Suprapubic skin (tissue), 4 donors: ENCODE data around the gene IL15RA. TPM values are rescaled to one million over a fixed set of nuclear protein-coding genes. Genes with fewer than 3 reads are reported as not detected.
A peak's percentile ranks its signal among the peaks of the same experiment; 100 is the strongest.

ENCODE experiments used
- DNase-seq, 2 donors: peaks; one replicate each; pipeline ENCODE4 v3.0.0-alpha.2; 2019; ENCODE audit warnings: low spot score in 2 of 2
- H3K27ac ChIP-seq: fragments of 200-600 bp; sonication (generic); one replicate; pipeline ENCODE4 v1.5.1; 2019
- H3K27me3 ChIP-seq: fragments of 200-600 bp; sonication (generic); one replicate; pipeline ENCODE4 v1.5.1; 2019
- H3K36me3 ChIP-seq: fragments of 200-600 bp; sonication (generic); one replicate; pipeline ENCODE4 v1.5.1; 2019
- H3K4me1 ChIP-seq: fragments of 200-600 bp; sonication (generic); one replicate; pipeline ENCODE4 v1.5.1; 2019
- H3K4me3 ChIP-seq: fragments of 200-600 bp; sonication (generic); one replicate; pipeline ENCODE4 v1.5.1; 2019; ENCODE audit warnings: mild to moderate bottlenecking
- H3K9me3 ChIP-seq: fragments of 200-600 bp; sonication (generic); one replicate; pipeline ENCODE4 v1.5.1; 2019
- EP300 ChIP-seq: sonication (generic); formaldehyde crosslinking; IDR thresholded peaks from one replicate; pipeline ENCODE4 v1.6.1; 2017; ENCODE audit warnings: antibody characterized with exemption
- POLR2A ChIP-seq, 2 donors: fragments of 450-650 bp; IDR thresholded peaks; one replicate each; pipeline ENCODE4 v1.6.1; 2017; ENCODE audit warnings: antibody characterized with exemption in 2 of 2, mild to moderate bottlenecking in 2 of 2, moderate library complexity in 2 of 2
- POLR2AphosphoS5 ChIP-seq, 3 donors: sonication (generic); formaldehyde crosslinking; IDR thresholded peaks; one replicate each; pipeline ENCODE4 v1.6.1; 2017; ENCODE audit warnings: antibody characterized with exemption in 3 of 3
- WGBS: methylation state at CpG from one replicate; pipeline ENCODE4 v1.1.5; 2018; 5-methylcytosine and 5-hydroxymethylcytosine counted together
- total RNA-seq, 4 donors: library from RNA; depleted of rRNA; stranded (reverse); fragments of >200 nt; gene quantifications; one replicate each; pipeline ENCODE4 v1.1.0, GENCODE V29; 2016
- TF ChIP-seq, protein P1 (sequence below), 2 donors: fragments of 200-600 bp in 1 of 2; fragments of 450-650 bp in 1 of 2; sonication (generic) in 1 of 2; IDR thresholded peaks; one replicate each; pipeline ENCODE4 v1.5.1; 2016 to 2019; ENCODE audit warnings: antibody characterized with exemption in 2 of 2, mild to moderate bottlenecking in 1 of 2, moderate library complexity in 1 of 2

The IL15RA gene
- total RNA-seq, 4 donors from 2014 or later = 14.1 to 26.5 (median 16.4) TPM

GRCh38 chr10:5906651-5907050, 70.7 kb downstream of the IL15RA start:
- peak in 1 of 2 donors; percentile 20 for DNase-seq

DNA sequence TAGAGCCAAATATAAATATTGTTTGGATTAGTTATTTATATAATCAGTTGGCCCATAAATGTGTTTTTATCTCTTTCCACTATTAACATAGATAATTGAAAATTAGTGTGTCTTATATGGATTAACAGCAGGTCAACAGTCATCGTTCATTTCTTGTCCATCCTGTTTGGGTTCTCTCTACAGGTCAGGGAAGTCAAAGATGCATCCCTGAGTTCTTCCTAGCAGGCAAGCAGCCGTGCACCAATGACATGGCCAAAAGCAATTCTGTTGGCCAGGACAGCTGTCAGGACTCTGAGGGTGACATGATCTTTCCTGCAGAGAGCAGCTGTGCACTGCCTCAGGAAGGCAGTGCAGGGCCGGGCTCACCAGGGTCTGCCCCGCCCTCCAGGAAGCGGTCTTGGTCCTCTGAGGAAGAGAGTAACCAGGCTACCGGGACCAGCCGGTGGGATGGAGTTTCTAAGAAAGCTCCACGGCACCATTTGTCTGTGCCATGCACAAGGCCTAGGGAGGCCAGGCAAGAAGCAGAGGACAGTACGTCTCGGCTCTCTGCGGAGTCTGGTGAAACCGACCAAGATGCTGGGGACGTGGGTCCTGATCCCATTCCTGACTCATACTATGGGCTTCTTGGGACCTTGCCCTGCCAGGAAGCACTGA, 71.4 kb downstream of the IL15RA start:
- 93% methylated on average over 12 of the region's 13 CpGs for WGBS
- peaks cover 39% of the 10 kb centered on the region for H3K36me3 ChIP-seq
- TF ChIP-seq EP300 (no peak), POLR2AphosphoS5 (IDR thresholded peaks at IDR 0.05) (no peak), POLR2A (IDR thresholded peaks at IDR 0.05) (no peak)
- TF ChIP-seq, protein P1, sequence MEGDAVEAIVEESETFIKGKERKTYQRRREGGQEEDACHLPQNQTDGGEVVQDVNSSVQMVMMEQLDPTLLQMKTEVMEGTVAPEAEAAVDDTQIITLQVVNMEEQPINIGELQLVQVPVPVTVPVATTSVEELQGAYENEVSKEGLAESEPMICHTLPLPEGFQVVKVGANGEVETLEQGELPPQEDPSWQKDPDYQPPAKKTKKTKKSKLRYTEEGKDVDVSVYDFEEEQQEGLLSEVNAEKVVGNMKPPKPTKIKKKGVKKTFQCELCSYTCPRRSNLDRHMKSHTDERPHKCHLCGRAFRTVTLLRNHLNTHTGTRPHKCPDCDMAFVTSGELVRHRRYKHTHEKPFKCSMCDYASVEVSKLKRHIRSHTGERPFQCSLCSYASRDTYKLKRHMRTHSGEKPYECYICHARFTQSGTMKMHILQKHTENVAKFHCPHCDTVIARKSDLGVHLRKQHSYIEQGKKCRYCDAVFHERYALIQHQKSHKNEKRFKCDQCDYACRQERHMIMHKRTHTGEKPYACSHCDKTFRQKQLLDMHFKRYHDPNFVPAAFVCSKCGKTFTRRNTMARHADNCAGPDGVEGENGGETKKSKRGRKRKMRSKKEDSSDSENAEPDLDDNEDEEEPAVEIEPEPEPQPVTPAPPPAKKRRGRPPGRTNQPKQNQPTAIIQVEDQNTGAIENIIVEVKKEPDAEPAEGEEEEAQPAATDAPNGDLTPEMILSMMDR (IDR thresholded peaks at IDR 0.05) = no peak
- no peaks in the 10 kb centered on the region for H3K27me3 ChIP-seq
- H3K27ac ChIP-seq = no peak overlapping the region
- peak; percentile 50 to 71 for DNase-seq
- H3K9me3 ChIP-seq = no peaks in the 10 kb centered on the region
- no peaks in the 10 kb centered on the region for H3K4me1 ChIP-seq
- H3K4me3 ChIP-seq = no peak overlapping the region

More at GRCh38 chr10:5906651-5907050, 70.7 kb downstream of the IL15RA start:
- Histone ChIP-seq H3K4me1 (no peaks in the 10 kb centered on the region), H3K27ac (no peak overlapping the region), H3K4me3 (no peak overlapping the region), H3K36me3 (peaks cover 46% of the 10 kb centered on the region), H3K9me3 (no peaks in the 10 kb centered on the region), H3K27me3 (no peaks in the 10 kb centered on the region)
- 93% methylated on average over 5 of the region's 5 CpGs for WGBS
- TF ChIP-seq POLR2AphosphoS5 (IDR thresholded peaks at IDR 0.05) = no peak
- TF ChIP-seq, protein P1 (IDR thresholded peaks at IDR 0.05) = no peak
- no peak for TF ChIP-seq EP300
- TF ChIP-seq POLR2A (IDR thresholded peaks at IDR 0.05) = no peak

- Histone ChIP-seq H3K4me3 (no peak overlapping the region), H3K27me3 (no peaks in the 10 kb centered on the region), H3K27ac (no peak overlapping the region), H3K4me1 (no peaks in the 10 kb centered on the region), H3K9me3 (no peaks in the 10 kb centered on the region), H3K36me3 (peaks cover 22% of the 10 kb centered on the region)
- DNase-seq = no peak
- TF ChIP-seq POLR2AphosphoS5 (IDR thresholded peaks at IDR 0.05) = no peak
- TF ChIP-seq EP300 = no peak
- TF ChIP-seq, protein P1 (IDR thresholded peaks at IDR 0.05) = no peak
- no peak for TF ChIP-seq POLR2A (IDR thresholded peaks at IDR 0.05)
- WGBS = 73% methylated on average over 4 of the region's 4 CpGs
Observed at GRCh38 chr10:5904227-5904626, 73.1 kb downstream of the IL15RA start.

DNA sequence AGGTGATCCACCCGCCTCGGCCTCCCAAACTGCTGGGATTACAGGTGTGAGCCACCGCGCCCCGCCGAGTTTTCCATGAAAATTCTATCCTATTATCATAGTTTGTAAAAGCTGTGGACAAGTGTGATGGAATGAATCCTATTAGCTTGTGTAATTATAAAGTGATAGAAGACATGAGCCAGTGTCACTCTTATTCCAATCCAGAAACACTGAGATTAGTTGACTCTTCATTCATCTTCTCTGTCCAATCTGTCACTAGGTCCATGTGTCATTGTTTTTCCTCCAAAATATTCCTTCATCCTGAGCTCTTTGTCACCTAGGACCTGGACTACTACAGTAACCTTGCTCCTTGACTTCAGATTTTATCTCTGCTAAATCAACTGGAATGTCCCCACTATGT, 73.8 kb downstream of the IL15RA start:
- DNase-seq = peak in 1 of 2 donors; percentile 43
- no peaks in the 10 kb centered on the region for H3K4me1 ChIP-seq
- H3K36me3 ChIP-seq = peaks cover 15% of the 10 kb centered on the region
- no peaks in the 10 kb centered on the region for H3K9me3 ChIP-seq
- no peak overlapping the region for H3K27ac ChIP-seq
- WGBS = 99% methylated on average over 6 of the region's 6 CpGs
- TF ChIP-seq, protein P1 (IDR thresholded peaks at IDR 0.05) = no peak
- TF ChIP-seq POLR2AphosphoS5 (IDR thresholded peaks at IDR 0.05) (no peak), POLR2A (IDR thresholded peaks at IDR 0.05) (no peak), EP300 (no peak)
- H3K4me3 ChIP-seq = no peak overlapping the region
- H3K27me3 ChIP-seq = no peaks in the 10 kb centered on the region

DNA sequence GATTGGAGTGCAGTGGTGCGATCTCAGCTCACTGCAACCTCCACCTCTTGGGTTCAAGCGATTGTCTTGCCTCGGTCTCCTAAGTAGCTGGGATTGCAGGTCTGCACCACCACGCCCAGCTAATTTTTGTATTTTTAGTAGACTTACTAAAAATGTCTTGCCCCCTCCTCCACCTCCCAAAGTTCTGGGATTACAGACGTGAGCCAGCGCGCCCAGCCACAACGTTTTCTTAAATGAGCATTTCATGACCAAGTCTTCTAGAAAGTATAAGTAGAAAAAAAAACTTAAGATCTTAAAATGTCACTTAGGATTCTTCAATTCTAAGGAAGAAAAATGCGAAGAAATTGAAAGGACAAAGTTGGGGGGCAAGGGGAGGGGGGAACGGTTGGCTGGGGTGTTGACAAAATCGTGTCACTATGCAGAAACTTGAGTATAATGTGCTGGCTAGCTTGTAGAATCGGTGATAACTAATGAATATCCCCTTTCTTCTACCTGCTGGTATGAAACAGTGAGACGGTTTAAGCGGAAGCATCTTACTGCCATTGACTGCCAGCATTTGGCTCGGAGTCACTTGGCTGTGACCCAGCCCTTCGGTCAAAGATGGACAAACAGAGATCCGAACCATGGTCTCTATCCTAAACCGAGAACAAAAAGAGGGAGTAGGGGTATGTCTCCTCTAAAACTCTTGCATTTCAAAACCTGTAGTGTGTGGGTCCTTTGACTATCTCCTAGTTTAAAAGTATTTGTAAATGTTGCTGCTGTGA, 74.7 kb downstream of the IL15RA start:
- no peaks in the 10 kb centered on the region for H3K4me1 ChIP-seq
- H3K27me3 ChIP-seq = no peaks in the 10 kb centered on the region
- no peak overlapping the region for H3K27ac ChIP-seq
- no peak overlapping the region for H3K4me3 ChIP-seq
- no peak for TF ChIP-seq POLR2AphosphoS5 (IDR thresholded peaks at IDR 0.05)
- TF ChIP-seq POLR2A (IDR thresholded peaks at IDR 0.05) = no peak
- TF ChIP-seq, protein P1 (IDR thresholded peaks at IDR 0.05) = no peak
- no peak for TF ChIP-seq EP300
- peak in 1 of 2 donors; percentile 72 for DNase-seq
- H3K36me3 ChIP-seq = peaks cover 15% of the 10 kb centered on the region
- no peaks in the 10 kb centered on the region for H3K9me3 ChIP-seq
- WGBS = 88% methylated on average over 18 of the region's 18 CpGs
